Neural progenitor cell (in vitro differentiated cells): Measurements from ENCODE around the gene FGFBP3. TPM values are rescaled to one million over a fixed set of nuclear protein-coding genes. Genes with fewer than 3 reads are reported as not detected.

Experiments
- DNase-seq: peaks from one replicate; pipeline ENCODE4 v3.0.0-alpha.2; 2016; ENCODE audit warnings: low spot score
- H2AFZ ChIP-seq: fragments of 200-600 bp; sonication (generic); replicated peaks from 2 replicates; pipeline ENCODE4 v1.6.1; 2016; ENCODE audit warnings: antibody characterized with exemption
- H3F3A ChIP-seq: fragments of 200-600 bp; sonication (generic); 2 replicates; pipeline ENCODE4 v1.6.1; 2016; ENCODE audit warnings: antibody characterized with exemption, low read depth
- H3K27ac ChIP-seq: fragments of 200-600 bp; sonication (generic); 2 replicates; pipeline ENCODE4 v1.5.1; 2016; ENCODE audit warnings: mild to moderate bottlenecking
- H3K27me3 ChIP-seq: fragments of 200-600 bp; sonication (generic); 2 replicates; pipeline ENCODE4 v1.6.1; 2016; ENCODE audit warnings: mild to moderate bottlenecking, moderate library complexity
- H3K36me3 ChIP-seq: fragments of 200-600 bp; sonication (generic); 2 replicates; pipeline ENCODE4 v1.5.1; 2016
- H3K4me1 ChIP-seq: fragments of 200-600 bp; sonication (generic); 2 replicates; pipeline ENCODE4 v1.6.1; 2016; ENCODE audit warnings: mixed run types
- H3K4me2 ChIP-seq: fragments of 200-600 bp; sonication (generic); 2 replicates; pipeline ENCODE4 v1.6.1; 2016
- H3K4me3 ChIP-seq: fragments of 200-600 bp; sonication (generic); 2 replicates; pipeline ENCODE4 v1.5.1; 2016
- H3K79me2 ChIP-seq: fragments of 200-600 bp; sonication (generic); 2 replicates; pipeline ENCODE4 v1.6.1; 2016; ENCODE audit warnings: low read depth
- H3K9ac ChIP-seq: fragments of 200-600 bp; sonication (generic); 2 replicates; pipeline ENCODE4 v1.6.1; 2016
- H3K9me3 ChIP-seq: fragments of 200-600 bp; sonication (generic); 2 replicates; pipeline ENCODE4 v1.5.1; 2016; ENCODE audit warnings: low read depth
- H4K20me1 ChIP-seq: fragments of 200-600 bp; sonication (generic); 2 replicates; pipeline ENCODE4 v1.6.1; 2016; ENCODE audit warnings: low read depth
- H3K27ac Mint-ChIP-seq: 3 replicates; pipeline ENCODE4 v1.8.0; 2021; ENCODE audit warnings: mixed read lengths
- H3K27me3 Mint-ChIP-seq: 2 replicates; pipeline ENCODE4 v1.8.0; 2022; ENCODE audit warnings: low read depth, mild to moderate bottlenecking, inconsistent platforms, moderate library complexity, mixed read lengths; ENCODE audit not compliant: insufficient read depth
- H3K36me3 Mint-ChIP-seq: 3 replicates; pipeline ENCODE4 v1.8.0; 2021; ENCODE audit warnings: mixed read lengths
- H3K4me1 Mint-ChIP-seq: 3 replicates; pipeline ENCODE4 v1.8.0; 2021; ENCODE audit warnings: mixed read lengths
- H3K4me3 Mint-ChIP-seq: 3 replicates; pipeline ENCODE4 v1.8.0; 2021; ENCODE audit warnings: mild to moderate bottlenecking, moderate library complexity, mixed read lengths
- H3K9me3 Mint-ChIP-seq: 3 replicates; pipeline ENCODE4 v1.8.0; 2020; ENCODE audit warnings: mixed read lengths
- EZH2 ChIP-seq: fragments of 200-600 bp; sonication (generic); IDR thresholded peaks from 2 replicates; pipeline ENCODE4 v1.6.1; 2017; ENCODE audit warnings: antibody characterized with exemption, mild to moderate bottlenecking, moderate library complexity
- EZH2phosphoT487 ChIP-seq: fragments of 200-600 bp; sonication (generic); IDR thresholded peaks from 2 replicates; pipeline ENCODE4 v1.6.1; 2017; ENCODE audit warnings: antibody characterized with exemption
- total RNA-seq: library from RNA; depleted of rRNA; stranded (reverse); fragments of >200 nt; gene quantifications from 2 replicates; pipeline ENCODE4 v1.2.3, GENCODE V29; 2015; ENCODE audit warnings: low replicate concordance
- TF ChIP-seq, protein P1 (sequence below): fragments of 200-600 bp; sonication (generic); IDR thresholded peaks from 2 replicates; pipeline ENCODE4 v1.5.1; 2017; ENCODE audit warnings: antibody characterized with exemption, mild to moderate bottlenecking

The FGFBP3 gene
- total RNA-seq, 1 donor from 2014 or later: 14.0 TPM

DNA sequence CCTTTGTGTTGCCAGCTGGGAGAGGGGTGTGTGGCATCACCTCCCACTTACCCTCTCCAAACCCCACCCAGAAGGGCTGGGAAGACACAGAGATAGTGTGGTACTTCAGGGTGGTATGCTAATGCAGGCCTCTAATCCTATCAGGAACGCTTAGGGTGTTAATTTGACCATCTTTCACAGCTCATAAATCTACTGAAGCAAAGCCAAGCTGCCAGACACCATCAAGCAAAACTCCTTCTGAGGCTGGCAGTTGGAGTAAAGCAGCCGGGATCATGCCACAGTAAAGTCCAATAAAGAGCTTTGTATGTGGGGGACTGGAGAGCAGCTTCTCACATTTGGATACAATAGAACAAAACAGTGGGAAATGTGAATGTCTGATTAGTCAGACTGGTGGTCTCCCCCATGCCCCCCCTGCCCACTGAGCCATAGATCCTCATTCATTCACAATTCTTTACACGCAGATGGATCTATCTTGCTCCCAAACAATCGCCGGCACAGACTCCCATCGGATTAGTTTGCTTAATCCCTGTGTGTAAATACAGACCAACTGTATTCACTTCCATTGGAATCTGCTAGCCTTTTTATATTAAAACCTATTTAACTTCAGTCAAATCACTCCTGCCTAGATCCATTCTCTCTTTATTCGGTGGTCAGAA, 29.6 kb downstream of the FGFBP3 start:
- Histone ChIP-seq H3K27ac (peak overlapping the region; percentile 93), H2AFZ (no peak overlapping the region)

DNA sequence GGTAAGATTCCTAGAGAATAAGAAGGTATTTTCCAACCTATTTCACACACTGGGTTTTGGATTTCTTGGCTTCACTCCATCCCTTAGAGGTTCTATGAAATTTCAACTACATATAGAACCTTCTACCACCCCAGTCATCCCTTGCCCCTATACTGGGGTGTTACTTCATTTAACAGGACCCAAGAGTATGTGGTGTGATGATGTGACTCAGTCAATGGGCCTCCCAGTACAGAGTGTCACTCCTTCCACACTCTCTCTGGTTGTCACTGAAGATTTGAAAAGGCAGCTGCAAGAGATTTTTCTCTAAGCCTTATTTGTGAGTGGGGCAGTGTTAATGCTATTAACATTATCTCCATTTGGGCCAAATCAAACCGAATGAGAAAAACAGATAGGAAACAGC, 33.5 kb downstream of the FGFBP3 start:
- H3K4me3 ChIP-seq: no peak overlapping the region
- H3K4me2 ChIP-seq: no peak overlapping the region
- no peak overlapping the region for H3K27ac ChIP-seq
- no peaks in the 10 kb centered on the region for H3K36me3 Mint-ChIP-seq
- peaks cover 7% of the 10 kb centered on the region for H4K20me1 ChIP-seq
- H3K79me2 ChIP-seq: no peaks in the 10 kb centered on the region
- H3K4me3 Mint-ChIP-seq: no peak overlapping the region
- peaks cover 19% of the 10 kb centered on the region for H3K27me3 ChIP-seq
- no peaks in the 10 kb centered on the region for H3K9me3 Mint-ChIP-seq
- H3K9me3 ChIP-seq: no peaks in the 10 kb centered on the region
- peaks cover 6% of the 10 kb centered on the region for H3K27me3 Mint-ChIP-seq
- peaks cover 27% of the 10 kb centered on the region for H3K4me1 ChIP-seq
- H3F3A ChIP-seq: peaks cover 44% of the 10 kb centered on the region
- no peak overlapping the region for H2AFZ ChIP-seq
- H3K4me1 Mint-ChIP-seq: peaks cover 26% of the 10 kb centered on the region
- H3K27ac Mint-ChIP-seq: peak overlapping the region; percentile 69
- no peak overlapping the region for H3K9ac ChIP-seq
- H3K36me3 ChIP-seq: no peaks in the 10 kb centered on the region
- DNase-seq: no peak
- TF ChIP-seq, protein P1, sequence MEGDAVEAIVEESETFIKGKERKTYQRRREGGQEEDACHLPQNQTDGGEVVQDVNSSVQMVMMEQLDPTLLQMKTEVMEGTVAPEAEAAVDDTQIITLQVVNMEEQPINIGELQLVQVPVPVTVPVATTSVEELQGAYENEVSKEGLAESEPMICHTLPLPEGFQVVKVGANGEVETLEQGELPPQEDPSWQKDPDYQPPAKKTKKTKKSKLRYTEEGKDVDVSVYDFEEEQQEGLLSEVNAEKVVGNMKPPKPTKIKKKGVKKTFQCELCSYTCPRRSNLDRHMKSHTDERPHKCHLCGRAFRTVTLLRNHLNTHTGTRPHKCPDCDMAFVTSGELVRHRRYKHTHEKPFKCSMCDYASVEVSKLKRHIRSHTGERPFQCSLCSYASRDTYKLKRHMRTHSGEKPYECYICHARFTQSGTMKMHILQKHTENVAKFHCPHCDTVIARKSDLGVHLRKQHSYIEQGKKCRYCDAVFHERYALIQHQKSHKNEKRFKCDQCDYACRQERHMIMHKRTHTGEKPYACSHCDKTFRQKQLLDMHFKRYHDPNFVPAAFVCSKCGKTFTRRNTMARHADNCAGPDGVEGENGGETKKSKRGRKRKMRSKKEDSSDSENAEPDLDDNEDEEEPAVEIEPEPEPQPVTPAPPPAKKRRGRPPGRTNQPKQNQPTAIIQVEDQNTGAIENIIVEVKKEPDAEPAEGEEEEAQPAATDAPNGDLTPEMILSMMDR: no peak
- no peak for TF ChIP-seq EZH2
- TF ChIP-seq EZH2phosphoT487: no peak

More for the DNA sequence above, 29.6 kb downstream of the FGFBP3 start:
- Mint-ChIP-seq H3K9me3 (peaks cover 4% of the 10 kb centered on the region), H3K4me1 (peaks cover 45% of the 10 kb centered on the region), H3K4me3 (peak overlapping the region; percentile 60), H3K27ac (peak overlapping the region; percentile 88), H3K36me3 (no peaks in the 10 kb centered on the region), H3K27me3 (peaks cover 7% of the 10 kb centered on the region)
- Histone ChIP-seq H3K27me3 (peaks cover 43% of the 10 kb centered on the region), H3F3A (peaks cover 82% of the 10 kb centered on the region), H3K4me3 (peak overlapping the region; percentile 18), H3K4me1 (peaks cover 44% of the 10 kb centered on the region), H3K79me2 (no peaks in the 10 kb centered on the region), H4K20me1 (peaks cover 7% of the 10 kb centered on the region), H3K9ac (no peak overlapping the region), H3K9me3 (no peaks in the 10 kb centered on the region), H3K4me2 (peak overlapping the region; percentile 65), H3K36me3 (no peaks in the 10 kb centered on the region)
- no peak for TF ChIP-seq EZH2
- TF ChIP-seq EZH2phosphoT487: peak; percentile 100
- DNase-seq: peak; percentile 93

DNA sequence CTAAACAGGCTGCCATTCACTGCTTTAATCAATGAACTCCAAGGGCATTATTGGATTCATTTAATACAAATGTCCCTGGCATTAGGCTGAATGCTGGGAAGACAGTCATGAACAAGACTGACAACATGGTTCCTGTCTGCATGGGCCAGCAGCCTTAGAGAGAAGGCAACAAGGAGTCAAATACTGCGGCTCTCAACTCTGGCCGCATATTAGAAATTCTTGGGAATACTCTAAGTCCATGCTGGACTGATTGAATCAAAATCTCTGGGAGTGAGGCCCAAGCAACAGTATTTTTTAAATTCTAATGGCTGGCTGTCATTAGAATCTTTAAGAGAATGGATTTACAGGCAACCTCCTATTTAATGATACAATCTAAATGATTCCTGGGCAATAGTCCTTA, 34.1 kb downstream of the FGFBP3 start:
- Histone ChIP-seq H3K79me2 (no peaks in the 10 kb centered on the region), H3K4me2 (no peak overlapping the region), H4K20me1 (peaks cover 7% of the 10 kb centered on the region), H3K27me3 (peaks cover 18% of the 10 kb centered on the region), H3F3A (peaks cover 37% of the 10 kb centered on the region), H3K4me1 (peaks cover 21% of the 10 kb centered on the region), H2AFZ (no peak overlapping the region), H3K27ac (no peak overlapping the region), H3K9ac (no peak overlapping the region), H3K4me3 (no peak overlapping the region), H3K36me3 (no peaks in the 10 kb centered on the region), H3K9me3 (no peaks in the 10 kb centered on the region)
- Mint-ChIP-seq H3K36me3 (no peaks in the 10 kb centered on the region), H3K27ac (no peak overlapping the region), H3K9me3 (no peaks in the 10 kb centered on the region), H3K4me1 (peaks cover 20% of the 10 kb centered on the region), H3K4me3 (no peak overlapping the region), H3K27me3 (peaks cover 6% of the 10 kb centered on the region)
- TF ChIP-seq EZH2 (no peak), EZH2phosphoT487 (no peak)
- TF ChIP-seq, protein P1: no peak
- no peak for DNase-seq

DNA sequence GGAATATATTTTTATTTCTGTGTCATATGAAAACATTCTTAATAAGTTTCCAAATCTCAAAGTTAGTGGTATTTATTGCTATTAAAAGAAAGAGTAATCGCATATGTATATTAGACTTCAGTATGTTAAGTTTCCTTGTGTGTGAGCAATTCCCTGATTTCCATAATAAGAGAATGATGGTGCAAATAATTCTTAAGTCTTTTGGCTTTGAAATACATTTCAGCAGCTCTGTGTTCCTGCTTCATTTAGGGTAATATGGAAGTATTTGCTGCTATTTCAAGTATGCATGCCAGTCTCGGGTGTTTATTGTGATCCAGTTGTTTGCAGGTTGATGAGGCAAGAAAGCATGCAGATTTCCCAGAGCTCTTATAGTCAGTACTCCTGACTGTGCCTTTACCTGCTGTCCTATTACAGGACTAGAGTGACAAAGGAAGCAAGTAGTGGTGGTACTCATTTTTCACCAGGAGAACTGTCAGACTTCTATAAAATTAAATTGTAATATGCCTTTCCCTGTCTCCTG, 43.7 kb downstream of the FGFBP3 start:
- H3K4me3 Mint-ChIP-seq: no peak overlapping the region
- no peak overlapping the region for H2AFZ ChIP-seq
- H4K20me1 ChIP-seq: no peaks in the 10 kb centered on the region
- no peak overlapping the region for H3K9ac ChIP-seq
- H3K27me3 ChIP-seq: no peaks in the 10 kb centered on the region
- peaks cover 35% of the 10 kb centered on the region for H3F3A ChIP-seq
- H3K4me1 Mint-ChIP-seq: peaks cover 12% of the 10 kb centered on the region
- H3K36me3 Mint-ChIP-seq: peaks cover 17% of the 10 kb centered on the region
- H3K4me1 ChIP-seq: no peaks in the 10 kb centered on the region
- no peaks in the 10 kb centered on the region for H3K9me3 ChIP-seq
- no peak overlapping the region for H3K4me2 ChIP-seq
- H3K4me3 ChIP-seq: no peak overlapping the region
- H3K79me2 ChIP-seq: no peaks in the 10 kb centered on the region
- H3K27ac ChIP-seq: no peak overlapping the region
- H3K27me3 Mint-ChIP-seq: no peaks in the 10 kb centered on the region
- no peaks in the 10 kb centered on the region for H3K9me3 Mint-ChIP-seq
- H3K27ac Mint-ChIP-seq: no peak overlapping the region
- peaks cover 22% of the 10 kb centered on the region for H3K36me3 ChIP-seq
- no peak for TF ChIP-seq EZH2
- no peak for TF ChIP-seq EZH2phosphoT487
- TF ChIP-seq, protein P1: no peak
- no peak for DNase-seq
